GM12892 (cell line): ENCODE results near the gene UTP14A.

Experiments used
- POLR2AphosphoS5 ChIP-seq: IDR thresholded peaks from 2 replicates; pipeline ENCODE4 v1.6.1; 2011; ENCODE audit warnings: low read depth, low read length, control low read depth
- TAF1 ChIP-seq: IDR thresholded peaks from 2 replicates; pipeline ENCODE4 v1.6.1; 2011; ENCODE audit warnings: low read depth, mild to moderate bottlenecking, control low read depth, low read length, borderline replicate concordance

DNA sequence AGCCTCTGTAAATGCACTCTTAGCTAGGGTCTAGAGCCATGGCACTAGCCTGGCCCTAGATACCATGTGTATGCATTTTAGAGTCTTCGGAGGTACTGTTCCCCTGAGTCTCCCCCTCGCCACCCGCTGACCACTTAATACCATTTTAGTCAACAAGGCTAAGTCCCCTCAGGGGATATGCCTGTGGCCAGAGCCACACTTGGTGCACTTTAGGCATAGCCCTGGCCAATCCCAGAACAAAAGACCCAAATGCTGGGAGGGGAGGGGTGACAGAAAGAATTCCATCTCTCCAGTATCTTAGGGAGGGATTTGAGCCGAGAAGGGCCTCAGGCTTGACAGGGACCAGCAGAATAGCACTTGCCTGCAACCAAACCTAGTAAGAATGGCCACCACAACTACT, 47.9 kb downstream of the UTP14A start:
- TF ChIP-seq TAF1: no peak
- no peak for TF ChIP-seq POLR2AphosphoS5
